Body of pancreas (tissue), 4 donors: ENCODE measurements around the gene ABCB11.

Source experiments
- CTCF ChIP-seq, 7 experiments: fragments of 450-650 bp in 4 of 7; fragments of 200-600 bp in 3 of 7; sonication (generic) in 3 of 7; IDR thresholded peaks; one replicate each; pipeline ENCODE4 v1.5.1; 2016 to 2019; ENCODE audit warnings: antibody characterized with exemption in 7 of 7
- POLR2A ChIP-seq, 3 donors: fragments of 450-650 bp; IDR thresholded peaks; one replicate each; pipeline ENCODE4 v1.6.1; 2016; ENCODE audit warnings: antibody characterized with exemption in 3 of 3, mild to moderate bottlenecking in 2 of 3

GRCh38 chr2:168884975-168885374, 146.1 kb downstream of the ABCB11 start:
- TF ChIP-seq CTCF (IDR thresholded peaks at IDR 0.05) (no peak), POLR2A (IDR thresholded peaks at IDR 0.05) (no peak)
